GM21786 (cell line): Measurements from ENCODE around the gene MT1E.
A peak's percentile ranks its signal among the peaks of the same experiment; 100 is the strongest.

ENCODE experiments used
- ATAC-seq: cut with Tn5 transposase; IDR thresholded peaks from one replicate; pipeline ENCODE4 v1.9.1; 2021; ENCODE audit not compliant: unreplicated experiment

The MT1E gene

GRCh38 chr16:56625943-56626654 is 518 bp downstream of the MT1E start:
- ATAC-seq, result peak; percentile 9

GRCh38 chr16:56626685-56627084 is 1.1 kb downstream of the MT1E start:
- no peak for ATAC-seq

DNA sequence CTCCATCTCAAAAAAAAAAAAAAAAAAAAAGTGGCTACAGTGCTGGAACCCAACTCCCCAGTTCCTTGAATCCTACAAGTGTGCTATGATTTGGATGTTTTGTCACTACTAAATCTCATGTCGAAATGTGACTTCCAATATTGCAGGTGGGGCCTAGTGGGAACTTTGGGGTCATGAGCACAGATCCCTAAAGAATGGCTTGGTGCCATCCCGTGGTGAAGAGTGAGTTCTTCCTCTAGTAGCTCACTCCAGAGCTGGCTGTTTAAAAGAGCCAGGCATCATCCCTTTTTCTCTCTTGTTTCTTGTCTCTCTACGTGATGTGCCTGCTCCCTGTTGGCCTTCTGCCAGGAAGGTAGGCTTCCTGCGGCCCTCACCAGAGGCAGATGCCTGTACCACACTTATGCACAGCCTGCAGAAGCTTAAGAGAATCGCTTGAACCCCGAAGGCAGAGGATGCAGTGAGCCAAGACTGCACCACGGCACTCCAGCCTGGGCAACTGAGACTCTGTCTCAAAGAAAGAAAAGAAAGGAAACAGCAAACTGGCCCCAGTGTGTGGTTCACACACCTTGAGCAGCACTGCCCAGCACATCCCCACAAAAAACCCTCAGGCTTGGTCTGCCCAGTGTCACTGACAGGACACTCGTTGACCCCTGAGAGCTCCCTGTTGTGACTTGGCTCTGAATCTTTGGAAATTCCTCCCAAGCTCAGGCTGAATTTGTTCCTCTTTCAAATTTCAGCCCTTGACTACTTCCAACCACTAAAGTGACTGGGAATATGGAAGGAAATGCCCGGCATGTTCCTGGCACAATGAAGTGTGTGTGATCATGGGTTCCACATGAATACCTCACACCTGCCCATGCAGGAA is 3.1 kb downstream of the MT1E start:
- no peak for ATAC-seq

GRCh38 chr16:56629531-56629930 is 4.0 kb downstream of the MT1E start:
- ATAC-seq, result no peak

DNA sequence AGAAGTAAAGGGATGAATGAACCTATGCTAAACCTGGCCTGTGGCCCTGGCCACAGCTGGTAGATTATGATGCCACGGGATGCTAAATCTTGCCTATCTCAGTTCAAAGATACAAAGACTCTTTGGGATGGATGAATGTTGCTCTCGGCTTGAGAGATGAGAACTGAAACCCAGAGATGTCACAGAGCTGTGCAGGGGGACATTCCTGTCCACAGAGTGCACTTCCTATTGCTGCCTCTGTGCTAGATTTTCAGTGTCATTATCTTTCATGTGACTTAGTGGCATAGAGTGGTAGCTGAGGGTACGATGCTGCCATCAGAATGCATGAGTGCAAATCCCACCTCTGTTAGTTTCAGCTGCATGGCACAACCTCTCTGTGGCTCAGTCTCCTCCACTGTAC is 4.6 kb downstream of the MT1E start:
- ATAC-seq, result peak; percentile 76

GRCh38 chr16:56631197-56631596 is 5.6 kb downstream of the MT1E start:
- no peak for ATAC-seq

DNA sequence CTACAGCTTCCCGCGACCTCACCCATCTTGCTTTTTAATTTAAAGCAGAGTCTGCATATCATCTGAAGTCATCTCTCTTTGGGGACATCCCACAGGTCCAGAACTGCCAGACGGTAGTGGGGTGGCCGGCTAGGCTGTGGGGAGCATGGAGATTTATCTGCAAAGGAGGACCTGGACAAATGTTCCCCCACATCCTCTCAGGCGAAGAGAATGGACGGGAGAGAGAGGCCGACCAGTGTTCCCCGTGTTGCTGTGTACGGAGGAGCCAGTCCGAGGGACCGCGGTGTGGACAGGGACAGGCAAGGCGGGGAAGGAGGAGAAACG is 6.2 kb downstream of the MT1E start:
- ATAC-seq, result no peak

DNA sequence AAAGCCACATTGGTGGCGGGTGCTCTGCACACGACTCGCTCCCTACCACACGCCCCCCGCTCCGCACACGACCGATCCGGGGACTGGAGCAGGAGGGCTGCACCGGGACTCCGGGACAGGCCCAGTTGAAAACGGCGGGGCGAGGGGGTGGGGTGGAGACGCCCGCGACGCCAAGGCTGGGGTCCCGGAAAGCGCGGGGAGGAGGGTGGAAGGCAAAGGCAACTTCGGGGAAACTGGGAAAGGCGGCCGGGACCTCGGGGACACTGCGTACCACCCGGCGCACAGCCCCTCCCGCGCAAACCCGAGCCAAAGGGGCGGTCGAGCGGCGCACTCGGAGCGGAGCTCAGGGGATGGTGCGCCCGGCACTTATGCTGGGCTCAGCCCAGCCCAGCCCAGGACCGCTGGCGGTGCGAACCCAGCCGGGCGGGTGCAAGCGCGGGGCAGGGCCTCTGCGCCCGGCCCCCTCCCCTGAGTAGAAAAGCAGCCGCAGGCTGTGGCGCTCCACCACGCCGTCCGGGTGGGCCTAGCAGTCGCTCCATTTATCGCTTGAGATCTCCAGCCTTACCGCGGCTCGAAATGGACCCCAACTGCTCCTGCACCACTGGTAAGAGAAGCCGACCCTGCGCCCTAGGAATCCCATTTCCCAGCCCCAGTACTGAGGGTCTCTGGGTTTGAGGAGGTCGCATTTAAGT is 6.7 kb downstream of the MT1E start, which contains the start of gene MT1M:
Gene MT1M, plus strand, starts transcription at position 504 of the 692 bp plus-strand sequence. Its CDS starts 73 bp downstream, at position 577.
- no peak for ATAC-seq

DNA sequence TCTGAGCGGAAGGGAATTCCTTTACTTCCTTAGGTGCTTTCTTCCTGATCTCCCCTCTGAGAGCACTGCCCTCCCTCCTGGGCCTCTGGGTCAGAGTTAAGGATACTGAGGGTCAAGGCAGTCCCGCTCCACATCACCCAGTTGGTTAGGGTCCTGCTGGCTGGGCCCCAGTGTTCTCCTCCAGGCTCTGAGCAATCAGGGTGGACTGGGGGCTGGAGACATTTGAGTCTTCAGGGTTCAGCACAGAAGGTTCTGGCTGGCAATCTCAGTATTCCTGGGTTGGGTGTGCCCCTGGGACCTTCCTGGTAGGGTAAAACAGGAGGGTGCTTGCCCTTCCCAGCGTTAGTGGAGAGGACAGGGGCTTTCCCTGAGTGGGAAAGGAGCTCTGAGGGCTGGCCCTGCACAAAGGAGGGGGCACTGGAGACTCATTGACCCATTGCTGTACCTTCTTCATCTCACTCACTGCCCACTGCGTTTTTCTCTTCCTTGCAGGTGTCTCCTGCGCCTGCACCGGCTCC is 7.3 kb downstream of the MT1E start:
- ATAC-seq, result no peak

- ATAC-seq, result no peak
Observed at GRCh38 chr16:56633535-56633934, 8.0 kb downstream of the MT1E start.

GRCh38 chr16:56634715-56635440 is 9.3 kb downstream of the MT1E start:
- no peak for ATAC-seq

- ATAC-seq, result no peak
Observed at GRCh38 chr16:56635441-56635967, 9.9 kb downstream of the MT1E start.

DNA sequence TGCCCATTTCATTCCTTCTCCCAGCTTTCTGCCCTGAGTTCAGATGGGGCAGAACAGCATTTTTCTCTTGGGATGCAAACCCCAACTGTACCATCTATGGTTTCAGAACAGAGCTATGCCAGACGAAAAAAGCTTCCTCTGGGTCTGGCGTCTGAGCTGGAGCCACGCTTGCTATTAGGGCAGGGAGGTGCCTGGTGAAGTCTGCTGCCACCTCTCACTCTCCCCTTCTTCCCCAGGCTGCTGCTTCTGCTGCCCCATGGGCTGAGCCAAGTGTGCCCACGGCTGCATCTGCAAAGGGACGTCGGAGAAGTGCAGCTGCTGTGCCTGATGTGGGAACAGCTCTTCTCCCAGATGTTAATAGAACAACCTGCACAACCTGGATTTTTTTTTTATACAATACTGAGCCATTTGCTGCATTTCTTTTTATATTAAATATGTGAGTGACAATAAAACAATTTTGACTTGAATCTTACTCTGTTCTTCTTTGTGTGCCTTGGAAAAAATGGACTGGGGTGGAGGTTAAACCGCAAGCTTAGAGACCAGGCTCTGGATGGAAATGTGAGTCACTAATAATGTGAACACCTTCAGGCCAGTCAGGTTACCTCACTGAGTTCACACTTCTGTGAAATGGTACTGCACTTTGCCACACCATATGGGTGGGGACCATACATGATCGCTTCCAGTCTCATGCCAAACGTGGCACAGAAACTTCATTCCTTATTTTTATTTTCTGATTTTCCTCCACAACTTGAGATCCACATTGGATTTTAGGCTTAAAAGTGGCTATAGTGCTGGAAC is 11.2 kb downstream of the MT1E start:
- ATAC-seq, result no peak

DNA sequence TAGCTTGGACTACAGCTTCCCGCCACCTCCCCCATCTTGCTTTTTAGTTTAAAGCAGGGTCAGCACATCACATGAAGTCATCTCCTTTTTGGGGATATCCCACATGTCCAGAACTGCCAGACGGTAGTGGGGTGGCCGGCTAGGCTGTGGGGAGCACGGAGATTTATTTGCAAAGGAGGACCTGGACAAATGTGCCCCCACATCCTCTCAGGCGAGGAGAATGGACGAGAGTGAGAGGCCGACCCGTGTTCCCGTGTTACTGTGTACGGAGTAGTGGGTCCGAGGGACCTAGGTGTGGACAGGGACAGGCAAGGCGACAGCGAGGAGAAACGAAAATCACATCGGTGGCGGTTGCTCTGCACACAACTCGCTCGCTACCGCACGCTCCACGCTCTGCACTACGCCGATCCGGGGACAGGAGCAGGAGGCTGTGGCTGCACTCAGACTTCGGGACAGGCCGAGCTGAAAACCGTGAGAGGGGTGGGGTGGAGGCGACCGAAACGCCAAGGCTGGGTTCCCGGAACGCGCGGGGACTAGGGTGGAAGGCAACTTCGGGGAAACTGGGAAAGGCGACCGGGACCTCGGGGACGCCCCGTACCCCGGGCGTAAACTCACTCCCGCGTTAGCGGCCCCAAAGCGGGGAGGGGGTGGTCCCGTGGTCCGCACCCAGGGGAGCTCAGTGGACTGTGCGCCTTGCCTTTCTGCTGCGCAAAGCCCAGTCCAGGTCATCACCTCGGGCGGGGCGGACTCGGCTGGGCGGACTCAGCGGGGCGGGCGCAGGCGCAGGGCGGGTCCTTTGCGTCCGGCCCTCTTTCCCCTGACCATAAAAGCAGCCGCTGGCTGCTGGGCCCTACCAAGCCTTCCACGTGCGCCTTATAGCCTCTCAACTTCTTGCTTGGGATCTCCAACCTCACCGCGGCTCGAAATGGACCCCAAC is 12.5 kb downstream of the MT1E start, which contains the start of gene MT1A:
Gene MT1A, plus strand, starts transcription at position 853 of the 937 bp plus-strand sequence. Its CDS starts 73 bp downstream, at position 926.
- no peak for ATAC-seq

DNA sequence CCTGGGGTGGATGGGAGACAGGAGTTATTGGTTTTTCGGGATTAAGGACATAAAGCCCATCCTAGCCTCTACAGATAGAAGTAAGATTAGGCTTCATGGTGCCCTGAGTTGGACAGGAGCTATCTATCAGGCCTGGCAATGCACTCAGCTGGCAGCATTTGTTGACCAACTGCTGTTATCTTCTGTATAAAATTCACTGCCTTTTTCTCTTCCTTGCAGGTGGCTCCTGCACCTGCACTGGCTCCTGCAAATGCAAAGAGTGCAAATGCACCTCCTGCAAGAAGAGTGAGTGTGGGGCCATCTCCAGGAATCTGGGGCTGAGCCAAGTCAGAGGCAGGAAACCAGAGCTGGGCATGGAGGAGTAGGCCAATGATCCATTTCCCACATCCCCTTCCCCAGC is 13.5 kb downstream of the MT1E start:
- ATAC-seq, result no peak

DNA sequence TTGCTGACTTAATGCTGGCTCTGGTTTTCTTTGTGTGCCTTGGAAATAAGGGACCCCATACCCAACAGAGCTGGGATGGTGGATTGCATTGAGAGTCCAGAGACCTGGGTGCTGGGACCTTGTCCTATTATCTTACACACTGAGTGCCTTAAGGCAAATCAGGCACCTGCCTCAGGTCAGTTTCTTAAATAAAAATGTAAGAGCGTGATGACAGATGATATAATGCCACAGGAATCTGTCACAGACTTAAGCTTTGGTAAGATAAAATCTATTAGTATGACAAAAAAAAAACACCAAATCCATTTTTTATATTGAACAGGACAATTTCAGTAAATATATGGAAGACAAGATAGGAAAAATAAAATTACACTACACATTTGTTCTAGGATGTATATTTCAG is 14.5 kb downstream of the MT1E start:
- no peak for ATAC-seq

DNA sequence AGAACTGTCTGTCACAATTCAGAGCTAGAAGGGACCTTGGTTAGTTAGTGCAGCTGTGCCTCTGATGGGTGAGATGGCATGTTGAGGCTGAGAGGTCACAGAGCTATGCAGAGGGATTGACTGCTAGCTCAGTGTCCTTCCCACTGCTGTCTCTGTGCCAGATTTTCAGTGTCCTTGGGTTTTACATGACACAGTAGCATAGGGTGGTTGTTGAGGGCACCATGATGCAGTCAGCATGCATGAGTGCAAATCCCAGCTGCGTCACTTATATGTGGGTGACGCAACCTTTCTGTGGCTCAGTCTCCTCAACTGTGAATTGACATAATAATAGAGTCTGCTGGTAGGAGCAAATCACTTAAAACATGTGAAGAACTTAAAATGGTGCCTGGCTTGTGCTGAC is 15.6 kb downstream of the MT1E start:
- no peak for ATAC-seq

DNA sequence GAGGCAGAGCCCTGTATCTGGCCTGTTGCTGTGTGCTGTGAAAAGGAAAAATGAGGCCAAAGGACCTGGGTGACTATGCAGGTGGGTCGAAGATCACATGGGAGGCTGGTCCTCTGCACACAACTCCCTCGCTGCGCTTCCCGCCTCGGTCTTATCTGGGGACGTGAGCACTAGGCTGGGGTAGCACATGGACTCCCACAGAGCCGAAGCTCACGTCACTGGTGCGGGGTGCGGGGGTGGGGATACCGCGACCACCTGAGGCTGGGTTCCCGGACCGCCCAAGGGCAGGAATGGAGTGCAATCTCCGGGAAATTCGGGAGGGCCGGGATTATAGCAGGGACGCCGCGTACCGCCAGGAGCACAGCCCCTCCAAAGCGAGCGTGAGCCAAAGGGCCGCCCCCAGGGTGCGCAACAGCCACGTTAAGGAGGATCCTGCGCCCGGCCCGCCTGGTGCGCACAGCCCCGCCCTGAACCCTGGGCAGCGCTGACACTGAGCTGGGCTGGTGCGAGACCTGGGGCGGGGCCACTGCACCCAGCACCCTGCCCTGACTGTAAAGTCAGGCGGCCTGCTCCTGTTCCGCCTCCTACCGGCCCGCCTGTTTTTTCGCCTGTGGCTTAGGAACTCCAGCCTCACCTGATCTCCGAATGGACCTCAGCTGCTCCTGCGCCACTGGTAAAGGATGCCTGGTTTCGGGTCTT is 17.6 kb downstream of the MT1E start:
- peak; percentile 76 for ATAC-seq
